K562 (cell line): ENCODE measurements around the gene FERMT3. TPM values are rescaled to one million over a fixed set of nuclear protein-coding genes. Genes with fewer than 3 reads are reported as not detected.

Source experiments
- BMI1 ChIP-seq: fragments of 150-350 bp; IDR thresholded peaks from 2 replicates; pipeline ENCODE4 v1.6.1; 2014; ENCODE audit warnings: low read length
- KAT2B ChIP-seq: IDR thresholded peaks from one replicate; pipeline ENCODE4 v1.6.1; 2012; ENCODE audit warnings: low read depth, mild to moderate bottlenecking, control low read depth, inconsistent platforms, low read length, moderate library complexity
- LEF1 ChIP-seq: fragments of 450-650 bp; IDR thresholded peaks from 2 replicates; pipeline ENCODE4 v1.6.1; 2016; ENCODE audit warnings: mild to moderate bottlenecking
- PHF8 ChIP-seq: fragments of 200-600 bp; sonication (generic); IDR thresholded peaks from 2 replicates; pipeline ENCODE4 v1.6.1; 2012; ENCODE audit warnings: mixed run types, mild to moderate bottlenecking, inconsistent platforms, low read length, moderate library complexity, borderline replicate concordance
- TFAM ChIP-seq: fragments of 250-450 bp; sonication (Bioruptor Pico); conservative IDR thresholded peaks from 2 replicates; pipeline ENCODE4 v1.5.0; 2021; ENCODE audit warnings: mild to moderate bottlenecking, moderate library complexity
- U2AF2 ChIP-seq: fragments of 200-400 bp; formaldehyde crosslinking; optimal IDR thresholded peaks from 2 replicates; pipeline ENCODE3; 2017; ENCODE audit warnings: low read depth, mild to moderate bottlenecking, low read length
- ZNF408 ChIP-seq: fragments of 250-450 bp; sonication (Bioruptor Pico); IDR thresholded peaks from 2 replicates; pipeline ENCODE4 v1.4.0; 2020; ENCODE audit warnings: low read depth, mild to moderate bottlenecking, moderate library complexity
- polyA plus RNA-seq, 8 experiments: library from polyadenylated mRNA; depleted of rRNA in 4 of 8; stranded (reverse) in 5 of 8; unstranded in 3 of 8; fragments of >200 nt; fragmentation: Nextera tagmentation in 2 of 8; fragmentation: Illumina TruSeq in 1 of 8; extraction: Ambion mirVana in 2 of 8; extraction: Trizol in 1 of 8; gene quantifications; 2 replicates each; pipeline versions ENCODE4 v1.2.1 to v1.2.3, GENCODE V29; 2011 to 2014; ENCODE audit warnings: inconsistent platforms in 1 of 8, missing spikeins in 1 of 8
- total RNA-seq, 7 experiments: library from RNA; depleted of rRNA in 6 of 7; stranded (reverse); fragments of >200 nt in 6 of 7; fragmentation: Illumina TruSeq in 2 of 7; extraction: Trizol in 2 of 7; gene quantifications; 2 replicates each; pipeline versions ENCODE4 v1.2.1 to v1.2.3, GENCODE V29; 2011 to 2021; ENCODE audit warnings: low replicate concordance in 1 of 7
- TF ChIP-seq, protein P1 (sequence below): fragments of 250-450 bp; sonication (Bioruptor Pico); IDR thresholded peaks from 2 replicates; pipeline ENCODE4 v1.4.0; 2020; ENCODE audit warnings: mild to moderate bottlenecking, moderate library complexity, borderline replicate concordance
- TF ChIP-seq, protein P2 (sequence below): fragments of 450-650 bp; formaldehyde crosslinking; IDR thresholded peaks from 2 replicates; pipeline ENCODE4 v1.4.0; 2020; ENCODE audit warnings: mild to moderate bottlenecking, mixed read lengths
- TF ChIP-seq, protein P3 (sequence below): fragments of 450-650 bp; IDR thresholded peaks from 2 replicates; pipeline ENCODE4 v1.6.1; 2016; ENCODE audit warnings: mild to moderate bottlenecking, moderate library complexity
- TF ChIP-seq, protein P4 (sequence below): sonication (generic); formaldehyde crosslinking; IDR thresholded peaks from 2 replicates; pipeline ENCODE4 v1.5.0; 2020; ENCODE audit warnings: missing genetic modification reagents

Gene FERMT3
- total and polyA plus RNA-seq, 9 of the 15 experiments (the other 6 are each of a cell fraction or from before 2014, with no cell fraction given), result 3.2 to 275 (median 79.7) TPM

DNA sequence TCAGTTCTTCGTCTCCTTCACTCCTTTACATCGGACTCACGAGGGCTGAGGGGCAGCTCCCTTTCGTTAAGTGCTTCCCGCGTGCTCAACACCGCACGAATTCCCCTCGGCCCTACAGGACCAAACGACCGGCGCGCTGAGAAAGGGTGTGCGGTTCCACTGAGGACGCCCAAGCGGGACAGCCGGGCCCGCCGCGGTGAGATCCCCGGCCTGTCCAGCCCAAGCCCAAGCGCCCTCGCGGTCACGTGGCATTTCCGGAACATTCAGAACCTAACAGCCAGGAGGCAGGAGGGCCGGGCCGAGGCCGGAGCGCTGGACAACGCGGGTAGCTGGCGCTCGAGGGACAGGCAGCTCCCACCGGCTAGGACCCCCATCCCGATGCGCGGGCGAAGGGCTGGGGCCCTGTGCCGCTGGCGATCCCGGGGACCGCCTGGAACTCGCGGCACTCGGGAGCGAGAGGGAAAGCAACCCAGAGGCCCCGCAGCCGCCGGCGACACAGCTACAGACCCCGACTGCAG lies 21.3 kb upstream of the FERMT3 start (continued):
- TF ChIP-seq, protein P1, sequence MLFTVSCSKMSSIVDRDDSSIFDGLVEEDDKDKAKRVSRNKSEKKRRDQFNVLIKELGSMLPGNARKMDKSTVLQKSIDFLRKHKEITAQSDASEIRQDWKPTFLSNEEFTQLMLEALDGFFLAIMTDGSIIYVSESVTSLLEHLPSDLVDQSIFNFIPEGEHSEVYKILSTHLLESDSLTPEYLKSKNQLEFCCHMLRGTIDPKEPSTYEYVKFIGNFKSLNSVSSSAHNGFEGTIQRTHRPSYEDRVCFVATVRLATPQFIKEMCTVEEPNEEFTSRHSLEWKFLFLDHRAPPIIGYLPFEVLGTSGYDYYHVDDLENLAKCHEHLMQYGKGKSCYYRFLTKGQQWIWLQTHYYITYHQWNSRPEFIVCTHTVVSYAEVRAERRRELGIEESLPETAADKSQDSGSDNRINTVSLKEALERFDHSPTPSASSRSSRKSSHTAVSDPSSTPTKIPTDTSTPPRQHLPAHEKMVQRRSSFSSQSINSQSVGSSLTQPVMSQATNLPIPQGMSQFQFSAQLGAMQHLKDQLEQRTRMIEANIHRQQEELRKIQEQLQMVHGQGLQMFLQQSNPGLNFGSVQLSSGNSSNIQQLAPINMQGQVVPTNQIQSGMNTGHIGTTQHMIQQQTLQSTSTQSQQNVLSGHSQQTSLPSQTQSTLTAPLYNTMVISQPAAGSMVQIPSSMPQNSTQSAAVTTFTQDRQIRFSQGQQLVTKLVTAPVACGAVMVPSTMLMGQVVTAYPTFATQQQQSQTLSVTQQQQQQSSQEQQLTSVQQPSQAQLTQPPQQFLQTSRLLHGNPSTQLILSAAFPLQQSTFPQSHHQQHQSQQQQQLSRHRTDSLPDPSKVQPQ, result 0 out of 2 replicates have a peak, but pooled peaks have one; percentile 49
- TF ChIP-seq TFAM (CRISPR knock-in tag) (no peak), BMI1 (no peak), KAT2B (no peak), PHF8 (peak; percentile 83), LEF1 (no peak; the same call in 1 of the 2 replicates), U2AF2 (no peak), ZNF408 (CRISPR knock-in tag) (no peak)
- TF ChIP-seq, protein P2, sequence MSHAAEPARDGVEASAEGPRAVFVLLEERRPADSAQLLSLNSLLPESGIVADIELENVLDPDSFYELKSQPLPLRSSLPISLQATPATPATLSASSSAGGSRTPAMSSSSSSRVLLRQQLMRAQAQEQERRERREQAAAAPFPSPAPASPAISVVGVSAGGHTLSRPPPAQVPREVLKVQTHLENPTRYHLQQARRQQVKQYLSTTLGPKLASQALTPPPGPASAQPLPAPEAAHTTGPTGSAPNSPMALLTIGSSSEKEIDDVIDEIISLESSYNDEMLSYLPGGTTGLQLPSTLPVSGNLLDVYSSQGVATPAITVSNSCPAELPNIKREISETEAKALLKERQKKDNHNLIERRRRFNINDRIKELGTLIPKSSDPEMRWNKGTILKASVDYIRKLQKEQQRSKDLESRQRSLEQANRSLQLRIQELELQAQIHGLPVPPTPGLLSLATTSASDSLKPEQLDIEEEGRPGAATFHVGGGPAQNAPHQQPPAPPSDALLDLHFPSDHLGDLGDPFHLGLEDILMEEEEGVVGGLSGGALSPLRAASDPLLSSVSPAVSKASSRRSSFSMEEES (CRISPR knock-in tag), result peak; percentile 94
- TF ChIP-seq, protein P3, sequence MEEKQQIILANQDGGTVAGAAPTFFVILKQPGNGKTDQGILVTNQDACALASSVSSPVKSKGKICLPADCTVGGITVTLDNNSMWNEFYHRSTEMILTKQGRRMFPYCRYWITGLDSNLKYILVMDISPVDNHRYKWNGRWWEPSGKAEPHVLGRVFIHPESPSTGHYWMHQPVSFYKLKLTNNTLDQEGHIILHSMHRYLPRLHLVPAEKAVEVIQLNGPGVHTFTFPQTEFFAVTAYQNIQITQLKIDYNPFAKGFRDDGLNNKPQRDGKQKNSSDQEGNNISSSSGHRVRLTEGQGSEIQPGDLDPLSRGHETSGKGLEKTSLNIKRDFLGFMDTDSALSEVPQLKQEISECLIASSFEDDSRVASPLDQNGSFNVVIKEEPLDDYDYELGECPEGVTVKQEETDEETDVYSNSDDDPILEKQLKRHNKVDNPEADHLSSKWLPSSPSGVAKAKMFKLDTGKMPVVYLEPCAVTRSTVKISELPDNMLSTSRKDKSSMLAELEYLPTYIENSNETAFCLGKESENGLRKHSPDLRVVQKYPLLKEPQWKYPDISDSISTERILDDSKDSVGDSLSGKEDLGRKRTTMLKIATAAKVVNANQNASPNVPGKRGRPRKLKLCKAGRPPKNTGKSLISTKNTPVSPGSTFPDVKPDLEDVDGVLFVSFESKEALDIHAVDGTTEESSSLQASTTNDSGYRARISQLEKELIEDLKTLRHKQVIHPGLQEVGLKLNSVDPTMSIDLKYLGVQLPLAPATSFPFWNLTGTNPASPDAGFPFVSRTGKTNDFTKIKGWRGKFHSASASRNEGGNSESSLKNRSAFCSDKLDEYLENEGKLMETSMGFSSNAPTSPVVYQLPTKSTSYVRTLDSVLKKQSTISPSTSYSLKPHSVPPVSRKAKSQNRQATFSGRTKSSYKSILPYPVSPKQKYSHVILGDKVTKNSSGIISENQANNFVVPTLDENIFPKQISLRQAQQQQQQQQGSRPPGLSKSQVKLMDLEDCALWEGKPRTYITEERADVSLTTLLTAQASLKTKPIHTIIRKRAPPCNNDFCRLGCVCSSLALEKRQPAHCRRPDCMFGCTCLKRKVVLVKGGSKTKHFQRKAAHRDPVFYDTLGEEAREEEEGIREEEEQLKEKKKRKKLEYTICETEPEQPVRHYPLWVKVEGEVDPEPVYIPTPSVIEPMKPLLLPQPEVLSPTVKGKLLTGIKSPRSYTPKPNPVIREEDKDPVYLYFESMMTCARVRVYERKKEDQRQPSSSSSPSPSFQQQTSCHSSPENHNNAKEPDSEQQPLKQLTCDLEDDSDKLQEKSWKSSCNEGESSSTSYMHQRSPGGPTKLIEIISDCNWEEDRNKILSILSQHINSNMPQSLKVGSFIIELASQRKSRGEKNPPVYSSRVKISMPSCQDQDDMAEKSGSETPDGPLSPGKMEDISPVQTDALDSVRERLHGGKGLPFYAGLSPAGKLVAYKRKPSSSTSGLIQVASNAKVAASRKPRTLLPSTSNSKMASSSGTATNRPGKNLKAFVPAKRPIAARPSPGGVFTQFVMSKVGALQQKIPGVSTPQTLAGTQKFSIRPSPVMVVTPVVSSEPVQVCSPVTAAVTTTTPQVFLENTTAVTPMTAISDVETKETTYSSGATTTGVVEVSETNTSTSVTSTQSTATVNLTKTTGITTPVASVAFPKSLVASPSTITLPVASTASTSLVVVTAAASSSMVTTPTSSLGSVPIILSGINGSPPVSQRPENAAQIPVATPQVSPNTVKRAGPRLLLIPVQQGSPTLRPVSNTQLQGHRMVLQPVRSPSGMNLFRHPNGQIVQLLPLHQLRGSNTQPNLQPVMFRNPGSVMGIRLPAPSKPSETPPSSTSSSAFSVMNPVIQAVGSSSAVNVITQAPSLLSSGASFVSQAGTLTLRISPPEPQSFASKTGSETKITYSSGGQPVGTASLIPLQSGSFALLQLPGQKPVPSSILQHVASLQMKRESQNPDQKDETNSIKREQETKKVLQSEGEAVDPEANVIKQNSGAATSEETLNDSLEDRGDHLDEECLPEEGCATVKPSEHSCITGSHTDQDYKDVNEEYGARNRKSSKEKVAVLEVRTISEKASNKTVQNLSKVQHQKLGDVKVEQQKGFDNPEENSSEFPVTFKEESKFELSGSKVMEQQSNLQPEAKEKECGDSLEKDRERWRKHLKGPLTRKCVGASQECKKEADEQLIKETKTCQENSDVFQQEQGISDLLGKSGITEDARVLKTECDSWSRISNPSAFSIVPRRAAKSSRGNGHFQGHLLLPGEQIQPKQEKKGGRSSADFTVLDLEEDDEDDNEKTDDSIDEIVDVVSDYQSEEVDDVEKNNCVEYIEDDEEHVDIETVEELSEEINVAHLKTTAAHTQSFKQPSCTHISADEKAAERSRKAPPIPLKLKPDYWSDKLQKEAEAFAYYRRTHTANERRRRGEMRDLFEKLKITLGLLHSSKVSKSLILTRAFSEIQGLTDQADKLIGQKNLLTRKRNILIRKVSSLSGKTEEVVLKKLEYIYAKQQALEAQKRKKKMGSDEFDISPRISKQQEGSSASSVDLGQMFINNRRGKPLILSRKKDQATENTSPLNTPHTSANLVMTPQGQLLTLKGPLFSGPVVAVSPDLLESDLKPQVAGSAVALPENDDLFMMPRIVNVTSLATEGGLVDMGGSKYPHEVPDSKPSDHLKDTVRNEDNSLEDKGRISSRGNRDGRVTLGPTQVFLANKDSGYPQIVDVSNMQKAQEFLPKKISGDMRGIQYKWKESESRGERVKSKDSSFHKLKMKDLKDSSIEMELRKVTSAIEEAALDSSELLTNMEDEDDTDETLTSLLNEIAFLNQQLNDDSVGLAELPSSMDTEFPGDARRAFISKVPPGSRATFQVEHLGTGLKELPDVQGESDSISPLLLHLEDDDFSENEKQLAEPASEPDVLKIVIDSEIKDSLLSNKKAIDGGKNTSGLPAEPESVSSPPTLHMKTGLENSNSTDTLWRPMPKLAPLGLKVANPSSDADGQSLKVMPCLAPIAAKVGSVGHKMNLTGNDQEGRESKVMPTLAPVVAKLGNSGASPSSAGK, result peak; percentile 98
- TF ChIP-seq, protein P4, sequence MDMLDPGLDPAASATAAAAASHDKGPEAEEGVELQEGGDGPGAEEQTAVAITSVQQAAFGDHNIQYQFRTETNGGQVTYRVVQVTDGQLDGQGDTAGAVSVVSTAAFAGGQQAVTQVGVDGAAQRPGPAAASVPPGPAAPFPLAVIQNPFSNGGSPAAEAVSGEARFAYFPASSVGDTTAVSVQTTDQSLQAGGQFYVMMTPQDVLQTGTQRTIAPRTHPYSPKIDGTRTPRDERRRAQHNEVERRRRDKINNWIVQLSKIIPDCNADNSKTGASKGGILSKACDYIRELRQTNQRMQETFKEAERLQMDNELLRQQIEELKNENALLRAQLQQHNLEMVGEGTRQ, result peak; percentile 94
